PC-3 (cell line): ENCODE results near the gene IQCK.

Source experiments
- EZH2 ChIP-seq: fragments of 300-600 bp; sonication (generic); IDR thresholded peaks from one replicate; pipeline ENCODE4 v1.6.1; 2017; ENCODE audit warnings: antibody characterized with exemption, mild to moderate bottlenecking, low read length; ENCODE audit not compliant: unreplicated experiment
- TF ChIP-seq, protein P1 (sequence below): fragments of 300-600 bp; sonication (generic); conservative IDR thresholded peaks from 2 replicates; pipeline ENCODE4 v1.5.1; 2017; ENCODE audit warnings: antibody characterized with exemption, low read depth, mild to moderate bottlenecking, low read length

DNA sequence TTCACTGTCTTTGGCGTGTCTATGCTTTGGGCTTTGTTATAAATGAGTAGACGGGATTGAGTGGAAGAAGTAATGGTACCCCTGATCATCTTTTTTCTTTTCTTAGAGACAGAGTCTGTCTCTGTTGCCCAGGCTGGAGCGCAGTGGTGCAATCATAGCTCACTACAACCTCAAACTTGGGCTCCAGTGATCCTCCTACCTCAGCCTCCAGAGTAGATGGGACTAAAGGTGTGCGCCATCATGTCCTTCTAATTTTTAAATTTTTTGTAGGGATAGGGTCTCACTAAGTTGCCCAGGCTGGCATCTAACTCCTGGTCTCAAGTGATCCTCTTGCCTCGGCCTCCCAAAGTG lies 181.5 kb downstream of the IQCK start:
- no peak for TF ChIP-seq EZH2
- TF ChIP-seq, protein P1, sequence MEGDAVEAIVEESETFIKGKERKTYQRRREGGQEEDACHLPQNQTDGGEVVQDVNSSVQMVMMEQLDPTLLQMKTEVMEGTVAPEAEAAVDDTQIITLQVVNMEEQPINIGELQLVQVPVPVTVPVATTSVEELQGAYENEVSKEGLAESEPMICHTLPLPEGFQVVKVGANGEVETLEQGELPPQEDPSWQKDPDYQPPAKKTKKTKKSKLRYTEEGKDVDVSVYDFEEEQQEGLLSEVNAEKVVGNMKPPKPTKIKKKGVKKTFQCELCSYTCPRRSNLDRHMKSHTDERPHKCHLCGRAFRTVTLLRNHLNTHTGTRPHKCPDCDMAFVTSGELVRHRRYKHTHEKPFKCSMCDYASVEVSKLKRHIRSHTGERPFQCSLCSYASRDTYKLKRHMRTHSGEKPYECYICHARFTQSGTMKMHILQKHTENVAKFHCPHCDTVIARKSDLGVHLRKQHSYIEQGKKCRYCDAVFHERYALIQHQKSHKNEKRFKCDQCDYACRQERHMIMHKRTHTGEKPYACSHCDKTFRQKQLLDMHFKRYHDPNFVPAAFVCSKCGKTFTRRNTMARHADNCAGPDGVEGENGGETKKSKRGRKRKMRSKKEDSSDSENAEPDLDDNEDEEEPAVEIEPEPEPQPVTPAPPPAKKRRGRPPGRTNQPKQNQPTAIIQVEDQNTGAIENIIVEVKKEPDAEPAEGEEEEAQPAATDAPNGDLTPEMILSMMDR = no peak
